ENCODE measurements around the gene PCDH7. TPM values are rescaled to one million over a fixed set of nuclear protein-coding genes. Genes with fewer than 3 reads are reported as not detected.

PCDH7 gene
- polyA plus RNA-seq, 2 of the 4 experiments (the other 2 are of a cell fraction): 0.04 to 0.16 TPM

DNA sequence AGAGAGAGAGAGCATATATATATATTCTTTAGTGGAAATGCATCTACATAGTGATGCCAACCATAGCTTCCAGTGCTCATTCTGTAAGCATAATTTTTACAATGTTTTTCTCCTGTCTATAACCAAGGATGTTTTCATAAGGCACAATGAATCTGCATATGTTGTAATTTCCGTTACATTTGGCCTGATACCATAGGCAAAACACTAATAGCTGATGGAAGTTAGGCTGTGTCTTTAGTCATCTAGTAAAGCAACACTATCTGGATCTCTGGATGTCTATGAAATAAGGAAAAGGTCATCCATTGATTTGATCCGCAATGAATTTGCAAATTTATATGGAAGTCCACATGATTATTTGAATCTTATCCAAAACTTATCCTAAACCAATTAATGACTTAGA lies 8.1 kb downstream of the PCDH7 start:
- Histone ChIP-seq H3K4me1 (no peaks in the 10 kb centered on the region), H3K9me3 (no peaks in the 10 kb centered on the region), H3K4me2 (no peak overlapping the region), H3K4me3 (no peak overlapping the region), H3K27ac (no peak overlapping the region)
- FAIRE-seq (no peak), DNase-seq (ENCODE audit: low read depth in 1 of 2, low spot score in 1 of 2) (no peak), ATAC-seq (no peak)
- CTCF ChIA-PET: no interaction called here
- 37% methylated on average over 2 of the region's 2 CpGs for WGBS (ENCODE audit: missing lambda C conversion rate)
- TF ChIP-seq FOSL2 (IDR thresholded peaks at IDR 0.05): no peak
- TF ChIP-seq FOSL2 (CRISPR knock-in tag; IDR thresholded peaks at IDR 0.05): no peak
- TF ChIP-seq EHMT2 (IDR thresholded peaks at IDR 0.05; ENCODE audit: low read depth): no peak
- no peak for TF ChIP-seq CEBPB (IDR thresholded peaks at IDR 0.05)
- TF ChIP-seq, protein P1, sequence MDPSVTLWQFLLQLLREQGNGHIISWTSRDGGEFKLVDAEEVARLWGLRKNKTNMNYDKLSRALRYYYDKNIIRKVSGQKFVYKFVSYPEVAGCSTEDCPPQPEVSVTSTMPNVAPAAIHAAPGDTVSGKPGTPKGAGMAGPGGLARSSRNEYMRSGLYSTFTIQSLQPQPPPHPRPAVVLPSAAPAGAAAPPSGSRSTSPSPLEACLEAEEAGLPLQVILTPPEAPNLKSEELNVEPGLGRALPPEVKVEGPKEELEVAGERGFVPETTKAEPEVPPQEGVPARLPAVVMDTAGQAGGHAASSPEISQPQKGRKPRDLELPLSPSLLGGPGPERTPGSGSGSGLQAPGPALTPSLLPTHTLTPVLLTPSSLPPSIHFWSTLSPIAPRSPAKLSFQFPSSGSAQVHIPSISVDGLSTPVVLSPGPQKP (IDR thresholded peaks at IDR 0.05; ENCODE audit: low read depth, low read length): no peak
- TF ChIP-seq CBX8 (IDR thresholded peaks at IDR 0.05): no peak
- TF ChIP-seq ESRRA (IDR thresholded peaks at IDR 0.05; ENCODE audit: borderline replicate concordance, low read length): no peak
- no peak for TF ChIP-seq RAD21 (conservative IDR thresholded peaks at IDR 0.05 in 1 of 2, IDR thresholded peaks at IDR 0.05 in 1 of 2)
- no peak for TF ChIP-seq FOXS1 (CRISPR knock-in tag; IDR thresholded peaks at IDR 0.05)
- no peak for TF ChIP-seq CBX2 (IDR thresholded peaks at IDR 0.05; ENCODE audit: borderline replicate concordance, low read depth)
- TF ChIP-seq, protein P2, sequence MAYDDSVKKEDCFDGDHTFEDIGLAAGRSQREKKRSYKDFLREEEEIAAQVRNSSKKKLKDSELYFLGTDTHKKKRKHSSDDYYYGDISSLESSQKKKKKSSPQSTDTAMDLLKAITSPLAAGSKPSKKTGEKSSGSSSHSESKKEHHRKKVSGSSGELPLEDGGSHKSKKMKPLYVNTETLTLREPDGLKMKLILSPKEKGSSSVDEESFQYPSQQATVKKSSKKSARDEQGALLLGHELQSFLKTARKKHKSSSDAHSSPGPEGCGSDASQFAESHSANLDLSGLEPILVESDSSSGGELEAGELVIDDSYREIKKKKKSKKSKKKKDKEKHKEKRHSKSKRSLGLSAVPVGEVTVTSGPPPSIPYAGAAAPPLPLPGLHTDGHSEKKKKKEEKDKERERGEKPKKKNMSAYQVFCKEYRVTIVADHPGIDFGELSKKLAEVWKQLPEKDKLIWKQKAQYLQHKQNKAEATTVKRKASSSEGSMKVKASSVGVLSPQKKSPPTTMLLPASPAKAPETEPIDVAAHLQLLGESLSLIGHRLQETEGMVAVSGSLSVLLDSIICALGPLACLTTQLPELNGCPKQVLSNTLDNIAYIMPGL (CRISPR knock-in tag; IDR thresholded peaks at IDR 0.05; ENCODE audit: borderline replicate concordance): no peak
- no peak for TF ChIP-seq RNF2 (IDR thresholded peaks at IDR 0.05; ENCODE audit: borderline replicate concordance, low read depth)
- TF ChIP-seq ZSCAN20 (CRISPR knock-in tag; IDR thresholded peaks at IDR 0.05): no peak
- no peak for TF ChIP-seq TP53 (CRISPR knock-in tag; IDR thresholded peaks at IDR 0.05)
- TF ChIP-seq POLR2AphosphoS2 (conservative IDR thresholded peaks at IDR 0.05; ENCODE audit: low read length): no peak
- TF ChIP-seq, protein P3, sequence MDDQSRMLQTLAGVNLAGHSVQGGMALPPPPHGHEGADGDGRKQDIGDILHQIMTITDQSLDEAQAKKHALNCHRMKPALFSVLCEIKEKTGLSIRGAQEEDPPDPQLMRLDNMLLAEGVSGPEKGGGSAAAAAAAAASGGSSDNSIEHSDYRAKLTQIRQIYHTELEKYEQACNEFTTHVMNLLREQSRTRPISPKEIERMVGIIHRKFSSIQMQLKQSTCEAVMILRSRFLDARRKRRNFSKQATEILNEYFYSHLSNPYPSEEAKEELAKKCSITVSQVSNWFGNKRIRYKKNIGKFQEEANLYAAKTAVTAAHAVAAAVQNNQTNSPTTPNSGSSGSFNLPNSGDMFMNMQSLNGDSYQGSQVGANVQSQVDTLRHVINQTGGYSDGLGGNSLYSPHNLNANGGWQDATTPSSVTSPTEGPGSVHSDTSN (IDR thresholded peaks at IDR 0.05): no peak
- no peak for TF ChIP-seq SREBF2 (IDR thresholded peaks at IDR 0.05)
- TF ChIP-seq, protein P4, sequence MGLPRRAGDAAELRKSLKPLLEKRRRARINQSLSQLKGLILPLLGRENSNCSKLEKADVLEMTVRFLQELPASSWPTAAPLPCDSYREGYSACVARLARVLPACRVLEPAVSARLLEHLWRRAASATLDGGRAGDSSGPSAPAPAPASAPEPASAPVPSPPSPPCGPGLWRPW (IDR thresholded peaks at IDR 0.05): no peak
- TF ChIP-seq, protein P5, sequence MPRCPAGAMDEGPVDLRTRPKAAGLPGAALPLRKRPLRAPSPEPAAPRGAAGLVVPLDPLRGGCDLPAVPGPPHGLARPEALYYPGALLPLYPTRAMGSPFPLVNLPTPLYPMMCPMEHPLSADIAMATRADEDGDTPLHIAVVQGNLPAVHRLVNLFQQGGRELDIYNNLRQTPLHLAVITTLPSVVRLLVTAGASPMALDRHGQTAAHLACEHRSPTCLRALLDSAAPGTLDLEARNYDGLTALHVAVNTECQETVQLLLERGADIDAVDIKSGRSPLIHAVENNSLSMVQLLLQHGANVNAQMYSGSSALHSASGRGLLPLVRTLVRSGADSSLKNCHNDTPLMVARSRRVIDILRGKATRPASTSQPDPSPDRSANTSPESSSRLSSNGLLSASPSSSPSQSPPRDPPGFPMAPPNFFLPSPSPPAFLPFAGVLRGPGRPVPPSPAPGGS (IDR thresholded peaks at IDR 0.05): no peak
- no peak for TF ChIP-seq EP300 (IDR thresholded peaks at IDR 0.05)
- POLR2A ChIA-PET: no interaction called here

DNA sequence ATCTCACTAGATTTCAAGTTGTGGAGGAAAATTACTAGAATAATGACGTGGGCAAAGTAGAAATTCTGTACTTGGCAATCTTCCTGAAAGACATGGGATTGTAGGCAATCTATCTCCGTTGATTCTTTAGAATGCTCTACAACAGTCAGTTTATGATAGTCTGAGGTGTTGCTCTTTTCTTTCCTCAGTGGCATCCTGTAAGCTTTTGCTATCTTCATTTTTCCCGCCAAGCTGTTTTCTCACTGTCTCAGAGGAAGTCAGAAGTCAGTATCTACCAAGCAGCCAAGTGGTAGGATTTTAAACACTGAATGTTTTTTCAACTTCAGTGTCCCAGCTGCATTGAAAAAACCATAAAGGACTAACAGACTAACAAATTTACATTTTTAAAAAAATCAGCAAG lies 23.7 kb downstream of the PCDH7 start:
- FAIRE-seq: no peak
- ATAC-seq: no peak
- POLR2A ChIA-PET: no interaction called here
- Histone ChIP-seq H3K4me2 (no peak overlapping the region), H3K4me3 (no peak overlapping the region), H3K4me1 (no peaks in the 10 kb centered on the region), H3K9me3 (no peaks in the 10 kb centered on the region), H3K27ac (no peak overlapping the region)
- 7% methylated on average over 3 of the region's 3 CpGs for WGBS (ENCODE audit: missing lambda C conversion rate)
- DNase-seq (ENCODE audit: low read depth in 1 of 2, low spot score in 1 of 2): no peak
- CTCF ChIA-PET: no interaction called here
- TF ChIP-seq MAFK (IDR thresholded peaks at IDR 0.05; ENCODE audit: partially characterized antibody) (no peak), PHF8 (IDR thresholded peaks at IDR 0.05; ENCODE audit: borderline replicate concordance, low read depth) (no peak), HEYL (CRISPR knock-in tag; IDR thresholded peaks at IDR 0.05) (no peak), KDM1A (IDR thresholded peaks at IDR 0.05; ENCODE audit: low read depth) (no peak), GATA3 (IDR thresholded peaks at IDR 0.05; ENCODE audit: borderline replicate concordance) (no peak), JUNB (IDR thresholded peaks at IDR 0.05) (no peak), HOXB13 (CRISPR knock-in tag; IDR thresholded peaks at IDR 0.05; ENCODE audit: low read depth) (no peak), HOXA7 (CRISPR knock-in tag; IDR thresholded peaks at IDR 0.05) (no peak), RARB (CRISPR knock-in tag; IDR thresholded peaks at IDR 0.05) (no peak), MAZ (IDR thresholded peaks at IDR 0.05; ENCODE audit: borderline replicate concordance, low read depth, low read length) (no peak), KDM5A (IDR thresholded peaks at IDR 0.05) (no peak)
- TF ChIP-seq, protein P3 (IDR thresholded peaks at IDR 0.05): no peak
- TF ChIP-seq, protein P5 (IDR thresholded peaks at IDR 0.05): no peak
